ENCODE data around the gene APBA2. TPM values are rescaled to one million over a fixed set of nuclear protein-coding genes. Genes with fewer than 3 reads are reported as not detected.

APBA2 gene
- total RNA-seq, 1 experiment from 2014 or later: 0.31 TPM

DNA sequence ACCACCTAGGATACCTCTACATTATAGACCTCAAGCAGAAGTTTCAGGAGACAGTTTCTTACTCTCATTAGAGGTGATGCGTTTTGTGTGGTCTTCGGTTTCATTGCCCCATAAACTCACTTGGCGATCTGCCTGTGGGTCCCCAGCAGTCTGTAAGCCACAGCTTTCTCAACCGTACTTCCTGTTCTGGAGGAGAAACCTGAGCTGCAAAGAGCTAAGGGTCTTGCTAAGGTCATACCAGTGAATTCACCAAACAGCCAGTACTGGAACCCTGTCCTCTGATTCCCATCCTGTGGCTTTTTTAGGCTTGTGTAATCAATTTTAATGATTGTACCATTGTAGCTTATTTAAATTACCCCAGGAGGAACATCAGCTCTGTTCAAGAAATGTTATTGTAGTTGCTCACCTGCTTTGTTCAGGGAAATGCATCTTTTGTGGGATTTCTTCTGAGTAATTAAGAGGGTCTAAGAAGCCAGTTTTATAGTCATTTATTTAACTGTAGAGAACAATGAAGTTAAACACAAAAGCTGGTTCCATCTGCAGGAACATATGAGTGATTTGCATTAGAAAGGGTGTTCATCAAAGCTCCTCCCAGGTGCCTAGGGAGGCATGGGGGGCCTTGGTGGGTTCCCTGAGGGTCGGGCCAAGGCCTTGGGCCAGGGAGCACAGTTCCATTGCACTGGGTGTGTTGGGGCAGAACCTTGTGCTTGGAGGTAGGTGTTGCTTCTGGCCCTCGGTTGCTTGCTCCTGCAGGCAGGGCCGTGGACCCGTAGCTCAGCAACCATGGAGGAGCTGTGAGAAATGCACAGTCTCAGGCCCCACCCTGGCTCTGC is 69.6 kb downstream of the APBA2 start:
- in situ Hi-C loops (cut with HindIII; ENCODE audit: low pct_unique_long_range_greater_than_20kb, low sequenced_read_pairs) (no loop called here), intact Hi-C loops (cut with micrococcal nuclease; ENCODE audit: unreplicated experiment) (no loop called here)
- H3K36me3 ChIP-seq (ENCODE audit: control insufficient read depth, insufficient read depth, low read length): no peaks in the 10 kb centered on the region
- no peaks in the 10 kb centered on the region for H3K27me3 ChIP-seq (ENCODE audit: control insufficient read depth, insufficient read depth, low read length)
- no peak for ATAC-seq
- H3K9me3 ChIP-seq (ENCODE audit: control insufficient read depth, insufficient read depth, low read depth, low read length): no peaks in the 10 kb centered on the region
- ChIA-PET CTCF (no interaction called here), POLR2A (no interaction called here)
- BruUV-seq (replicated peaks): no TSS peak
- no peak overlapping the region for H3K27ac ChIP-seq (ENCODE audit: low read length)
- peaks cover 4% of the 10 kb centered on the region; the same call in 1 of the 2 replicates for H3K4me1 ChIP-seq (ENCODE audit: control insufficient read depth, insufficient read depth, low read length)
- no peak for TF ChIP-seq POLR2AphosphoS5 (IDR thresholded peaks at IDR 0.05; ENCODE audit: low read depth, low read length)
- TF ChIP-seq TCF7L2 (IDR thresholded peaks at IDR 0.05; ENCODE audit: low read depth, low read length): no peak
- TF ChIP-seq, protein P1, sequence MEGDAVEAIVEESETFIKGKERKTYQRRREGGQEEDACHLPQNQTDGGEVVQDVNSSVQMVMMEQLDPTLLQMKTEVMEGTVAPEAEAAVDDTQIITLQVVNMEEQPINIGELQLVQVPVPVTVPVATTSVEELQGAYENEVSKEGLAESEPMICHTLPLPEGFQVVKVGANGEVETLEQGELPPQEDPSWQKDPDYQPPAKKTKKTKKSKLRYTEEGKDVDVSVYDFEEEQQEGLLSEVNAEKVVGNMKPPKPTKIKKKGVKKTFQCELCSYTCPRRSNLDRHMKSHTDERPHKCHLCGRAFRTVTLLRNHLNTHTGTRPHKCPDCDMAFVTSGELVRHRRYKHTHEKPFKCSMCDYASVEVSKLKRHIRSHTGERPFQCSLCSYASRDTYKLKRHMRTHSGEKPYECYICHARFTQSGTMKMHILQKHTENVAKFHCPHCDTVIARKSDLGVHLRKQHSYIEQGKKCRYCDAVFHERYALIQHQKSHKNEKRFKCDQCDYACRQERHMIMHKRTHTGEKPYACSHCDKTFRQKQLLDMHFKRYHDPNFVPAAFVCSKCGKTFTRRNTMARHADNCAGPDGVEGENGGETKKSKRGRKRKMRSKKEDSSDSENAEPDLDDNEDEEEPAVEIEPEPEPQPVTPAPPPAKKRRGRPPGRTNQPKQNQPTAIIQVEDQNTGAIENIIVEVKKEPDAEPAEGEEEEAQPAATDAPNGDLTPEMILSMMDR (IDR thresholded peaks at IDR 0.05): no peak
- no peak for TF ChIP-seq SIN3A (IDR thresholded peaks at IDR 0.05; ENCODE audit: borderline replicate concordance, insufficient read depth, low read depth, low read length)
- TF ChIP-seq, protein P2, sequence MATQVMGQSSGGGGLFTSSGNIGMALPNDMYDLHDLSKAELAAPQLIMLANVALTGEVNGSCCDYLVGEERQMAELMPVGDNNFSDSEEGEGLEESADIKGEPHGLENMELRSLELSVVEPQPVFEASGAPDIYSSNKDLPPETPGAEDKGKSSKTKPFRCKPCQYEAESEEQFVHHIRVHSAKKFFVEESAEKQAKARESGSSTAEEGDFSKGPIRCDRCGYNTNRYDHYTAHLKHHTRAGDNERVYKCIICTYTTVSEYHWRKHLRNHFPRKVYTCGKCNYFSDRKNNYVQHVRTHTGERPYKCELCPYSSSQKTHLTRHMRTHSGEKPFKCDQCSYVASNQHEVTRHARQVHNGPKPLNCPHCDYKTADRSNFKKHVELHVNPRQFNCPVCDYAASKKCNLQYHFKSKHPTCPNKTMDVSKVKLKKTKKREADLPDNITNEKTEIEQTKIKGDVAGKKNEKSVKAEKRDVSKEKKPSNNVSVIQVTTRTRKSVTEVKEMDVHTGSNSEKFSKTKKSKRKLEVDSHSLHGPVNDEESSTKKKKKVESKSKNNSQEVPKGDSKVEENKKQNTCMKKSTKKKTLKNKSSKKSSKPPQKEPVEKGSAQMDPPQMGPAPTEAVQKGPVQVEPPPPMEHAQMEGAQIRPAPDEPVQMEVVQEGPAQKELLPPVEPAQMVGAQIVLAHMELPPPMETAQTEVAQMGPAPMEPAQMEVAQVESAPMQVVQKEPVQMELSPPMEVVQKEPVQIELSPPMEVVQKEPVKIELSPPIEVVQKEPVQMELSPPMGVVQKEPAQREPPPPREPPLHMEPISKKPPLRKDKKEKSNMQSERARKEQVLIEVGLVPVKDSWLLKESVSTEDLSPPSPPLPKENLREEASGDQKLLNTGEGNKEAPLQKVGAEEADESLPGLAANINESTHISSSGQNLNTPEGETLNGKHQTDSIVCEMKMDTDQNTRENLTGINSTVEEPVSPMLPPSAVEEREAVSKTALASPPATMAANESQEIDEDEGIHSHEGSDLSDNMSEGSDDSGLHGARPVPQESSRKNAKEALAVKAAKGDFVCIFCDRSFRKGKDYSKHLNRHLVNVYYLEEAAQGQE (IDR thresholded peaks at IDR 0.05; ENCODE audit: insufficient read depth in 1 of 2, low read depth in 2 of 2, low read length in 1 of 2): no peak
- H3K4me3 ChIP-seq (ENCODE audit: low read depth in 2 of 2, low read length in 2 of 2): no peak overlapping the region
- DNase-seq (ENCODE audit: low read depth, low spot score): no peak

DNA sequence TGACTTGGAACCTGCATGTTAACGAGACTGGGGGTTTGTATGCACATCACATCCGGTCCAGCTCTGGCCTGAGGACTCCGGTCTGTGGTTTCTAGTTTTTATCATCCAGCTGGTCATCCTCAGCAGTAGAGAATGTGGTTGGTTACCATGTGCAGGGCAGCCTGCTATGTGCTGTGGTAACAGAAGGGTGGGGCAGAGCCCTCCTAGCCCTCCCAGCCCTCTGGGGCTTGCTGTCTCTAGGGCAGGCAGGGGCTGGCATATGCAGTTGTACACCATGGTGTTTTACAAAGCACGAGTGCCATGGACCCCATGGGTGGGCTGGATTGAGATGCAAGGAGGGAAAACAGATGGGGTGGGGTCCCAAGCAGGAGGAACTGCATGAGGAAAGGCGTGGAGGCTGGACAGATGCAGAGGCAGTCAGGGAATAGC is 70.2 kb downstream of the APBA2 start:
- TF ChIP-seq, protein P1 (IDR thresholded peaks at IDR 0.05): no peak
- TF ChIP-seq, protein P2 (IDR thresholded peaks at IDR 0.05; ENCODE audit: insufficient read depth in 1 of 2, low read depth in 2 of 2, low read length in 1 of 2): no peak
- TF ChIP-seq POLR2AphosphoS5 (IDR thresholded peaks at IDR 0.05; ENCODE audit: low read depth, low read length) (no peak), SIN3A (IDR thresholded peaks at IDR 0.05; ENCODE audit: borderline replicate concordance, insufficient read depth, low read depth, low read length) (no peak)
- peaks cover 4% of the 10 kb centered on the region; the same call in 1 of the 2 replicates for H3K4me1 ChIP-seq (ENCODE audit: control insufficient read depth, insufficient read depth, low read length)
- H3K36me3 ChIP-seq (ENCODE audit: control insufficient read depth, insufficient read depth, low read length): no peaks in the 10 kb centered on the region
- H3K27me3 ChIP-seq (ENCODE audit: control insufficient read depth, insufficient read depth, low read length): no peaks in the 10 kb centered on the region
- no peak overlapping the region for H3K27ac ChIP-seq (ENCODE audit: low read length)
- in situ Hi-C loops (cut with HindIII; ENCODE audit: low pct_unique_long_range_greater_than_20kb, low sequenced_read_pairs) (no loop called here), intact Hi-C loops (cut with micrococcal nuclease; ENCODE audit: unreplicated experiment) (no loop called here)
- no peaks in the 10 kb centered on the region for H3K9me3 ChIP-seq (ENCODE audit: control insufficient read depth, insufficient read depth, low read depth, low read length)
- no TSS peak for BruUV-seq (replicated peaks)
- DNase-seq (ENCODE audit: low read depth, low spot score) (no peak), ATAC-seq (no peak)
- CTCF ChIA-PET: no interaction called here
- H3K4me3 ChIP-seq (ENCODE audit: low read depth in 2 of 2, low read length in 2 of 2): no peak overlapping the region
- POLR2A ChIA-PET: no interaction called here
